Esophagus muscularis mucosa (tissue), 4 donors: ENCODE measurements around the gene NCOA3. TPM values are rescaled to one million over a fixed set of nuclear protein-coding genes. Genes with fewer than 3 reads are reported as not detected.

Experiments
- DNase-seq: peaks from one replicate; pipeline ENCODE4 v3.0.0-alpha.2; 2017; ENCODE audit errors: extremely low spot score
- H3K27ac ChIP-seq, 4 donors: fragments of 200-600 bp; sonication (generic); replicated peaks in 1 of 4; 1 replicate in 3 of 4; 2 replicates in 1 of 4; pipeline ENCODE4 v1.5.1; 2016 to 2019; ENCODE audit warnings: mild to moderate bottlenecking in 1 of 4
- H3K27me3 ChIP-seq, 4 donors: fragments of 200-600 bp; sonication (generic); one replicate each; pipeline versions ENCODE4 v1.5.1 to v1.6.0; 2016 to 2019
- H3K36me3 ChIP-seq, 4 donors: fragments of 200-600 bp; sonication (generic); one replicate each; pipeline ENCODE4 v1.5.1; 2016 to 2019
- H3K4me1 ChIP-seq, 4 donors: fragments of 200-600 bp; sonication (generic); one replicate each; pipeline ENCODE4 v1.5.1; 2016 to 2019
- H3K4me3 ChIP-seq, 4 donors: fragments of 200-600 bp; sonication (generic); 1 replicate in 2 of 4; 2 replicates in 2 of 4; pipeline ENCODE4 v1.5.1; 2016 to 2019; ENCODE audit warnings: mild to moderate bottlenecking in 4 of 4, moderate library complexity in 1 of 4
- H3K9me3 ChIP-seq, 4 donors: fragments of 200-600 bp; sonication (generic); 1 replicate in 3 of 4; 2 replicates in 1 of 4; pipeline ENCODE4 v1.5.1; 2016 to 2019
- CTCF ChIP-seq, 3 experiments: fragments of 200-600 bp in 2 of 3; fragments of 450-650 bp in 1 of 3; sonication (generic) in 2 of 3; IDR thresholded peaks; one replicate each; pipeline ENCODE4 v1.5.1; 2017 to 2019; ENCODE audit warnings: antibody characterized with exemption in 3 of 3, mild to moderate bottlenecking in 2 of 3, moderate library complexity in 1 of 3
- EP300 ChIP-seq: sonication (generic); formaldehyde crosslinking; IDR thresholded peaks from one replicate; pipeline ENCODE4 v1.6.1; 2017; ENCODE audit warnings: antibody characterized with exemption
- POLR2A ChIP-seq: fragments of 450-650 bp; IDR thresholded peaks from one replicate; pipeline ENCODE4 v1.6.1; 2017; ENCODE audit warnings: antibody characterized with exemption, moderate library complexity, mild to moderate bottlenecking, low read depth
- POLR2AphosphoS5 ChIP-seq, 2 donors: sonication (generic); formaldehyde crosslinking; IDR thresholded peaks; one replicate each; pipeline ENCODE4 v1.6.1; 2017; ENCODE audit warnings: antibody characterized with exemption in 2 of 2
- WGBS: methylation state at CpG from one replicate; pipeline ENCODE4 v1.1.5; 2018; 5-methylcytosine and 5-hydroxymethylcytosine counted together
- intact Hi-C: fragments of 100-400 bp; cut with DNase I; formaldehyde crosslinking; loops from one replicate; pipeline ENCODE4 v1.15.1; 2023
- total RNA-seq, 4 donors: library from RNA; depleted of rRNA; stranded (reverse); fragments of >200 nt; gene quantifications; one replicate each; pipeline versions ENCODE4 v1.1.0 to v1.2.1, GENCODE V29; 2016

Gene NCOA3
- total RNA-seq, 4 donors from 2014 or later: 25.7 to 51.4 (median 35.8) TPM

GRCh38 chr20:47687095-47687987 lies 185.7 kb downstream of the NCOA3 start:
- 84% methylated on average over 13 of the region's 20 CpGs for WGBS
- H3K27me3 ChIP-seq: no peaks in the 10 kb centered on the region
- H3K27ac ChIP-seq: peak overlapping the region; percentile 17 to 74 (median 56)
- no peak overlapping the region for H3K4me3 ChIP-seq
- TF ChIP-seq CTCF (IDR thresholded peaks at IDR 0.05) (no peak), POLR2AphosphoS5 (IDR thresholded peaks at IDR 0.05) (no peak), EP300 (no peak), POLR2A (no peak)
- H3K4me1 ChIP-seq: peaks cover 13 to 34% (median 29%) of the 10 kb centered on the region in 4 donors
- no peak for DNase-seq
- peaks cover 0 to 65% (median 37%) of the 10 kb centered on the region in 4 donors for H3K36me3 ChIP-seq
- intact Hi-C loops: no loop called here
- peaks cover 0 to 20% (median 15%) of the 10 kb centered on the region in 4 donors for H3K9me3 ChIP-seq

- no peak for DNase-seq
- intact Hi-C loops: no loop called here
- Histone ChIP-seq H3K4me3 (no peak overlapping the region), H3K27me3 (no peaks in the 10 kb centered on the region), H3K4me1 (peaks cover 5 to 21% (median 16%) of the 10 kb centered on the region in 4 donors), H3K27ac (no peak overlapping the region), H3K36me3 (peaks cover 0 to 55% (median 35%) of the 10 kb centered on the region in 4 donors), H3K9me3 (peaks cover 0 to 24% (median 21%) of the 10 kb centered on the region in 4 donors)
- WGBS: 96% methylated on average over 13 of the region's 18 CpGs
- TF ChIP-seq CTCF (IDR thresholded peaks at IDR 0.05) (no peak), EP300 (no peak), POLR2A (no peak), POLR2AphosphoS5 (IDR thresholded peaks at IDR 0.05) (no peak)
Measured at GRCh38 chr20:47688385-47689381, 187.0 kb downstream of the NCOA3 start.

- no peak overlapping the region for H3K27ac ChIP-seq
- H3K9me3 ChIP-seq: peaks cover 0 to 24% (median 21%) of the 10 kb centered on the region in 4 donors
- H3K4me1 ChIP-seq: peaks cover 5 to 21% (median 17%) of the 10 kb centered on the region in 4 donors
- intact Hi-C loops: no loop called here
- no peak overlapping the region for H3K4me3 ChIP-seq
- no peaks in the 10 kb centered on the region for H3K27me3 ChIP-seq
- no peak for TF ChIP-seq EP300
- TF ChIP-seq POLR2AphosphoS5 (IDR thresholded peaks at IDR 0.05): no peak
- no peak for TF ChIP-seq POLR2A
- TF ChIP-seq CTCF (IDR thresholded peaks at IDR 0.05): no peak
- WGBS: 88% methylated on average over 1 of the region's 1 CpG
- peaks cover 0 to 45% (median 29%) of the 10 kb centered on the region in 4 donors for H3K36me3 ChIP-seq
- DNase-seq: no peak
Measured at GRCh38 chr20:47689731-47690130, 188.0 kb downstream of the NCOA3 start.

- Histone ChIP-seq H3K36me3 (peaks cover 0 to 39% (median 30%) of the 10 kb centered on the region in 4 donors), H3K27ac (no peak overlapping the region), H3K4me1 (peaks cover 5 to 22% (median 19%) of the 10 kb centered on the region in 4 donors), H3K27me3 (no peaks in the 10 kb centered on the region), H3K4me3 (no peak overlapping the region), H3K9me3 (peaks cover 0 to 24% (median 21%) of the 10 kb centered on the region in 4 donors)
- no peak for DNase-seq
- intact Hi-C loops: no loop called here
- no peak for TF ChIP-seq CTCF (IDR thresholded peaks at IDR 0.05)
- TF ChIP-seq POLR2AphosphoS5 (IDR thresholded peaks at IDR 0.05): no peak
- TF ChIP-seq EP300: no peak
- TF ChIP-seq POLR2A: no peak
Measured at GRCh38 chr20:47691625-47692024, 189.9 kb downstream of the NCOA3 start.
